Fibroblast of lung (primary cell): Measurements from ENCODE around the gene OR6C70. TPM values are rescaled to one million over a fixed set of nuclear protein-coding genes. Genes with fewer than 3 reads are reported as not detected.
"Not testable (repeated sequence)": the region's sequence is repeated elsewhere in the genome, so short reads cannot be mapped to it uniquely, and the experiment has no call there.

Experiments used
- DNase-seq, 2 donors: peaks; one replicate each; pipeline versions ENCODE4 v3.0.0 to v3.0.0-alpha.2; 2010; ENCODE audit warnings: low read depth in 2 of 2
- H2AFZ ChIP-seq: 2 replicates; pipeline ENCODE4 v1.5.1; 2012; ENCODE audit warnings: low read length, control low read depth, inconsistent platforms
- H3K27ac ChIP-seq: 2 replicates; pipeline ENCODE4 v1.5.1; 2011; ENCODE audit warnings: low read length, control low read depth; ENCODE audit not compliant: insufficient read depth
- H3K27me3 ChIP-seq: 2 replicates; pipeline ENCODE4 v1.5.1; 2011; ENCODE audit warnings: mild to moderate bottlenecking, low read length; ENCODE audit not compliant: control insufficient read depth, insufficient read depth
- H3K36me3 ChIP-seq: 2 replicates; pipeline ENCODE4 v1.5.1; 2011; ENCODE audit warnings: low read length; ENCODE audit not compliant: control insufficient read depth, insufficient read depth
- H3K4me1 ChIP-seq: 2 replicates; pipeline ENCODE4 v1.5.1; 2011; ENCODE audit warnings: low read length; ENCODE audit not compliant: control insufficient read depth, insufficient read depth; ENCODE audit errors: extremely low read depth
- H3K4me2 ChIP-seq: 2 replicates; pipeline ENCODE4 v1.5.1; 2011; ENCODE audit warnings: low read length, control low read depth; ENCODE audit not compliant: insufficient read depth; ENCODE audit errors: extremely low read depth
- H3K4me3 ChIP-seq, 4 experiments: fragments of 200-600 bp in 1 of 4; sonication (generic) in 1 of 4; replicated peaks in 1 of 4; 2 replicates each; pipeline ENCODE4 v1.5.1; 2011 to 2016; ENCODE audit warnings: low read length in 4 of 4, low read depth in 3 of 4, mild to moderate bottlenecking in 3 of 4, control low read depth in 2 of 4, inconsistent platforms in 1 of 4, mixed read lengths in 1 of 4; ENCODE audit not compliant: insufficient read depth in 1 of 4; ENCODE audit errors: control extremely low read depth in 1 of 4
- H3K79me2 ChIP-seq: 2 replicates; pipeline ENCODE4 v1.5.1; 2012; ENCODE audit warnings: mild to moderate bottlenecking, low read length, inconsistent platforms; ENCODE audit not compliant: control insufficient read depth, insufficient read depth
- H3K9ac ChIP-seq: 2 replicates; pipeline ENCODE4 v1.5.1; 2011; ENCODE audit warnings: mild to moderate bottlenecking, low read length, control low read depth; ENCODE audit not compliant: insufficient read depth
- H3K9me3 ChIP-seq: 2 replicates; pipeline ENCODE4 v1.5.1; 2012; ENCODE audit warnings: low read depth, low read length; ENCODE audit not compliant: control insufficient read depth, insufficient read depth
- H4K20me1 ChIP-seq: 2 replicates; pipeline ENCODE4 v1.5.1; 2011; ENCODE audit warnings: low read length; ENCODE audit not compliant: control insufficient read depth, insufficient read depth; ENCODE audit errors: extremely low read depth
- CTCF ChIP-seq, 2 donors: IDR thresholded peaks in 1 of 2; conservative IDR thresholded peaks in 1 of 2; 1 replicate in 1 of 2; 2 replicates in 1 of 2; pipeline ENCODE4 v1.5.1; 2011 to 2012; ENCODE audit warnings: low read length in 2 of 2, control low read depth in 1 of 2, inconsistent platforms in 1 of 2, low read depth in 1 of 2, mild to moderate bottlenecking in 1 of 2
- EZH2 ChIP-seq: IDR thresholded peaks from 2 replicates; pipeline ENCODE4 v1.5.1; 2012; ENCODE audit warnings: low read length, control low read depth, mild to moderate bottlenecking; ENCODE audit errors: missing control alignments
- polyA plus RNA-seq, 2 donors: library from polyadenylated mRNA; depleted of rRNA in 1 of 2; stranded (reverse) in 1 of 2; unstranded in 1 of 2; fragments of >200 nt; gene quantifications; 2 replicates each; pipeline ENCODE4 v1.2.1, GENCODE V29; 2011 to 2012; ENCODE audit warnings: missing spikeins in 1 of 2
- total RNA-seq: library from RNA; depleted of rRNA; stranded (reverse); fragments of >200 nt; gene quantifications from 2 replicates; pipeline ENCODE4 v1.2.1, GENCODE V29; 2014

The OR6C70 gene
- total and polyA plus RNA-seq, 2 donors (not counting 1 experiment from before 2014, with no cell fraction given): not detected

- Histone ChIP-seq H3K4me3 (no peak overlapping the region), H3K9me3 (no peaks in the 10 kb centered on the region), H2AFZ (no peak overlapping the region), H3K4me2 (no peak overlapping the region), H3K79me2 (no peaks in the 10 kb centered on the region), H3K4me1 (no peaks in the 10 kb centered on the region), H3K9ac (no peak overlapping the region), H3K36me3 (no peaks in the 10 kb centered on the region), H3K27ac (no peak overlapping the region), H4K20me1 (no peaks in the 10 kb centered on the region), H3K27me3 (no peaks in the 10 kb centered on the region)
- no peak for TF ChIP-seq CTCF (conservative IDR thresholded peaks at IDR 0.05 in 1 of 2, IDR thresholded peaks at IDR 0.05 in 1 of 2; ENCODE audit: low read depth in 1 of 2, low read length in 2 of 2)
- TF ChIP-seq EZH2: no peak
- no peak for DNase-seq
These were observed 25.6 kb upstream of the OR6C70 start for GRCh38 chr12:55495490-55495889.

- Histone ChIP-seq H3K9me3 (no peaks in the 10 kb centered on the region), H3K9ac (no peak within 1 kb of the TSS), H3K36me3 (no peaks in the 10 kb centered on the region), H4K20me1 (no peaks in the 10 kb centered on the region), H3K27me3 (no peaks in the 10 kb centered on the region), H3K4me3 (no peak within 1 kb of the TSS), H3K79me2 (no peaks in the 10 kb centered on the region), H3K4me1 (no peaks in the 10 kb centered on the region), H2AFZ (no peak within 1 kb of the TSS), H3K27ac (no peak within 1 kb of the TSS), H3K4me2 (no peak within 1 kb of the TSS)
- TF ChIP-seq EZH2: no peak
- DNase-seq: no peak
These were observed 22.1 kb upstream of the OR6C70 start, which contains the start of gene OR6C68 for GRCh38 chr12:55492078-55492477. OR6C68 (plus strand) TSS chr12:55492378; CDS start chr12:55492378, 0 bp downstream.

DNA sequence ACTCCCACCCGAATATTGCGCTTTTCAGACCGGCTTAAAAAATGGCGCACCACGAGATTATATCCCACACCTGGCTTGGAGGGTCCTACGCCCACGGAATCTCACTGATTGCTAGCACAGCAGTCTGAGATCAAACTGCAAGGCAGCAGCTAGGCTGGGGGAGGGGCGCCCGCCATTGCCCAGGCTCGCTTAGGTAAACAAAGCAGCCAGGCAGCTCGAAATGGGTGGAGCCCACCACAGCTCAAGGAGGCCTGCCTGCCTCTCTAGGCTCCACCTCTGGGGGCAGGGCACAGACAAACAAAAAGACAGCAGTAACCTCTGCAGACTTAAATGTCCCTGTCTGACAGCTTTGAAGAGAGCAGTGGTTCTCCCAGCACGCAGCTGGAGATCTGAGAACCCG is 14.3 kb upstream of the OR6C70 start:
- not testable (repeated sequence) for H3K9me3 ChIP-seq, H3K36me3 ChIP-seq, H3K27ac ChIP-seq, DNase-seq, H3K27me3 ChIP-seq, H3K4me2 ChIP-seq, H3K79me2 ChIP-seq, H3K9ac ChIP-seq, H3K4me3 ChIP-seq, H2AFZ ChIP-seq, H3K4me1 ChIP-seq, H4K20me1 ChIP-seq

GRCh38 chr12:55479136-55479535 is 9.2 kb upstream of the OR6C70 start:
- not testable (repeated sequence) for H3K79me2 ChIP-seq

More at GRCh38 chr12:55479136-55479535, 9.2 kb upstream of the OR6C70 start:
- not testable (repeated sequence) for H3K27ac ChIP-seq, H3K4me1 ChIP-seq, DNase-seq, H3K9me3 ChIP-seq, H3K27me3 ChIP-seq, H3K36me3 ChIP-seq, H4K20me1 ChIP-seq, H2AFZ ChIP-seq, H3K9ac ChIP-seq, H3K4me3 ChIP-seq, H3K4me2 ChIP-seq
